GM13977 (cell line): ENCODE measurements around the gene ATOX1.

Experiments used
- DNase-seq: peaks from one replicate; pipeline ENCODE4 v3.0.0; 2012; ENCODE audit warnings: low spot score
- in situ Hi-C: fragments of 300-500 bp; cut with MboI; formaldehyde crosslinking; loops from one replicate; pipeline ENCODE4 v1.12.0; 2022; ENCODE audit warnings: low sequenced_read_pairs, low pct_unique_long_range_greater_than_20kb, mixed read lengths, inconsistent platforms; ENCODE audit not compliant: unreplicated experiment
- TF ChIP-seq, protein P1 (sequence below): IDR thresholded peaks from 2 replicates; pipeline ENCODE4 v1.5.1; 2012; ENCODE audit warnings: mild to moderate bottlenecking, control low read depth; ENCODE audit not compliant: insufficient read depth; ENCODE audit errors: extremely low read depth, missing control alignments

ATOX1 gene

DNA sequence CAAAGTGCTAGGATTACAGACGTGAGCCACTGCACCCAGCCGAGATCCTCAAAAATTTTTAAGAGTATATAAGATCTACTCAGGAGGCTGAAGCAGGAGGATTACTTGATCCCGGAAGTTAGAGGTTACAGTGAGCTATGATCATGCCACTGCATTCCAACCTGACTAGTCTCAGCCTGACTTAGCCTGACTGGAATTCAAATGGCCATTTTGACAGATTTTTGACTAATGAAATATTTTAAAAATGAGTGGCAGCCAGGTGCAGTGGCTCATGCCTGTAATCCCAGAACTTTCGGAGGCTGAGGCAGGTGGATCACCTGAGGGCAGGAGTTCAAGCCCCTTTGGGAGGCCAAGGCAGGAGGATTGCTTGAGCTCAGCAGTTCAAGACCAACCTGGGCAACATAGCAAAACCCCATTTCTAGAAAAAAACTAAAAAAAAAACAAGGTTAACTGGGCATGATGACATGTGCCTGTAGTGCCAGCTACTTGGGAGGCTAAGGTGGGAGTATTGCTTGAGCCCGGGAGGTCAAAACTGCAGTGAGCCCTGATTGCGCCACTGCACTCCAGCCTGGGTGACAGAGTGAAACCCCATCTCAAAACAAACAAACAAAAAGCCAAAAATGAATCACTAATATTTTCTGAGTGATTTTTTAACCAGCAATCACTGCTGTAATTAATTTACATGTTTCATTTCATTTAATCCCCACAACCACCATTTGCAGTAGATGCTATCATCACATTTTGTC, 16.6 kb downstream of the ATOX1 start:
- in situ Hi-C loops = loop anchor here (25.0 kb wide), 1 partner anchor 230 kb away; no protein-coding TSS in a partner anchor
- TF ChIP-seq, protein P1, sequence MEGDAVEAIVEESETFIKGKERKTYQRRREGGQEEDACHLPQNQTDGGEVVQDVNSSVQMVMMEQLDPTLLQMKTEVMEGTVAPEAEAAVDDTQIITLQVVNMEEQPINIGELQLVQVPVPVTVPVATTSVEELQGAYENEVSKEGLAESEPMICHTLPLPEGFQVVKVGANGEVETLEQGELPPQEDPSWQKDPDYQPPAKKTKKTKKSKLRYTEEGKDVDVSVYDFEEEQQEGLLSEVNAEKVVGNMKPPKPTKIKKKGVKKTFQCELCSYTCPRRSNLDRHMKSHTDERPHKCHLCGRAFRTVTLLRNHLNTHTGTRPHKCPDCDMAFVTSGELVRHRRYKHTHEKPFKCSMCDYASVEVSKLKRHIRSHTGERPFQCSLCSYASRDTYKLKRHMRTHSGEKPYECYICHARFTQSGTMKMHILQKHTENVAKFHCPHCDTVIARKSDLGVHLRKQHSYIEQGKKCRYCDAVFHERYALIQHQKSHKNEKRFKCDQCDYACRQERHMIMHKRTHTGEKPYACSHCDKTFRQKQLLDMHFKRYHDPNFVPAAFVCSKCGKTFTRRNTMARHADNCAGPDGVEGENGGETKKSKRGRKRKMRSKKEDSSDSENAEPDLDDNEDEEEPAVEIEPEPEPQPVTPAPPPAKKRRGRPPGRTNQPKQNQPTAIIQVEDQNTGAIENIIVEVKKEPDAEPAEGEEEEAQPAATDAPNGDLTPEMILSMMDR = no peak
- DNase-seq = no peak

DNA sequence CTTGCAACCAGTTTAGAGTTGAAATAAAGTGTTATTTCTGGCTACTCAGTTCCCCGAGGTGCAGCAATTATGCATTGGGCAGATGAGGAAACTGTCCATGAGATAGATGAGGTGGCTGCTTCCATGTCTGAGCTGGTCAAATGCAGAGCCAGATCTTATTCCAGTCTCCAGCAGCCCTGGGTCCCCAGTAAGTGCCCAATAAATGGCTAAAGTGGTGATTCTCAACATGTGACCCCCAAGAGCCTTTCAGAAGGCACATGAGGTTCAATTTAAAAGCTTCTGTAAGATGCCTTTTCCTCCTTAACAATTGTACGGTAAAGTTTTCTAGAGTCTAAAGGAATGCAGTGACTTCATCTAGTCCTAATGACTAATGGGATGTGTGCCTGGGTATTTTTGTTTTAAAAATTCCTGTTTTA, 17.5 kb downstream of the ATOX1 start:
- TF ChIP-seq, protein P1 = no peak
- no peak for DNase-seq
- in situ Hi-C loops = loop anchor here (25.0 kb wide), 1 partner anchor 229 kb away; no protein-coding TSS in a partner anchor

DNA sequence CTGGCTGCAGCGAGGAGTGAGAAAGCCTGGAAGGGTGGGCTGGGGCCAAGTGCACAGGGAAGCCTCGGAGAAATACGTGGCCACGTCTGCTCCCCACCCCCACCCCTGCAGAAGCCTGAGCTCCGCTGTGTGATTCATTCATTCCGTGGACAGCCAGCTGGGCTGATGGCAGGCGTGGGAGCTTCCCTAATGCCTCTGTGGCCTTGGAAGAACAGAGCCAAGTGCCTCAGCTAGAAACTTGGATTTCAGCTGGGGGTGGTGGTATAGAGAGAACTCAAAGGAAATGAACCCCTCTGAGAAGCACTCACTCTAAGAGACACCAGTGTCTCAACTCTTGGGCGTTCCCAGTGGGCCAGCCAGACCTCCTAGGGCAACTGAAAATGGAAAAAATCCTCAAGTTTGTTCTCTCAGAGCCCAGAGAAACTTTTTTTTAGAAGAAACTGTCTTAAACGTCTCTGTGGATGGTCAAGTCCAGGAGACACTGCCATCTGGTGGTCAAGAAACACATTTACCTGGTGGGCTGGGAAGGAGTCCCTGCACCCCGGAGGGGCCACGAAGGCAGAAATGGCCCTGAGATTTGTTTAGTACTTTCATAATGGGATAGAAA, 18.0 kb downstream of the ATOX1 start:
- peak; percentile 60 for DNase-seq
- TF ChIP-seq, protein P1 = peak; percentile 79
- in situ Hi-C loops = loop anchor here (25.0 kb wide), 1 partner anchor 228 kb away; no protein-coding TSS in a partner anchor

DNA sequence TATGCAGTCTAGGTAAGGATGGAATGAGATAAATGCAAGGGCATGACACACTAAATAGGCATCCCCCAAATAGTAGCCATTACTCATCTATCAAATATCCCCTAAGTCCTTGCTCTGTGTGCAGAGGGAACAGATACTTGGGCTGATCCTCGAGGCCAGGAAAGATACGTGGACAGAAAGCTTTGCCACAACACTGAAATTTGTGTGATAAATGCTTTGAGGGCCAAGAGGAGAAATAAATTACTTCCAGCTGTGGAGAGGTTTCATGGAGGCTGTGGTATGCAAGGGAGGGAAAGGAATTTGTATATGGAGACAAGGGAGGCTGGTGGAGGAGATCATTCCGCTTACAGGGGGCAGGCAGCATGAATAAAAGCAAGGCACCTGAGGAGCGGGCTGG, 18.5 kb downstream of the ATOX1 start:
- in situ Hi-C loops = loop anchor here (5.0 to 25.0 kb wide), 2 partner anchors 78 to 228 kb away; no protein-coding TSS in a partner anchor
- TF ChIP-seq, protein P1 = no peak
- no peak for DNase-seq

DNA sequence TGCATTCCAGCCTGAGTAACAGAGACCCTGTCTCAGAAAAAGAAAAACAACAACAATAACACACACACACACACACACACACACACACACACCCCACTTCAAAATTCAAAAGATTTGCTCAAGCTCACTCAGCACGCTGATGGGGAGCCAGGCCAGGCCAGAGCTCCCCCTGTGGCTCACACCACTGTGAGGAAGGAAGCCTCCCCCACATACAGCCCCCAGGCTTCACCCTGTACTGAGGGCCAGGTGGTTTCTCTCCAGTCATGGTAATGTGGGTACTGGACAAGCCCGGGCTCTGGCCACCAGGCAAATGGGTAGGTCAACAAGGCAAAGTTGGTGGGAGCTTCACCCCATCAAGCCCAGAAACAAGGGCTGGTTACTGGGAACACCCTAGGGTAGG, 19.0 kb downstream of the ATOX1 start:
- DNase-seq = no peak
- in situ Hi-C loops = loop anchor here (5.0 to 25.0 kb wide), 2 partner anchors 77 to 227 kb away; no protein-coding TSS in a partner anchor
- TF ChIP-seq, protein P1 = no peak

DNA sequence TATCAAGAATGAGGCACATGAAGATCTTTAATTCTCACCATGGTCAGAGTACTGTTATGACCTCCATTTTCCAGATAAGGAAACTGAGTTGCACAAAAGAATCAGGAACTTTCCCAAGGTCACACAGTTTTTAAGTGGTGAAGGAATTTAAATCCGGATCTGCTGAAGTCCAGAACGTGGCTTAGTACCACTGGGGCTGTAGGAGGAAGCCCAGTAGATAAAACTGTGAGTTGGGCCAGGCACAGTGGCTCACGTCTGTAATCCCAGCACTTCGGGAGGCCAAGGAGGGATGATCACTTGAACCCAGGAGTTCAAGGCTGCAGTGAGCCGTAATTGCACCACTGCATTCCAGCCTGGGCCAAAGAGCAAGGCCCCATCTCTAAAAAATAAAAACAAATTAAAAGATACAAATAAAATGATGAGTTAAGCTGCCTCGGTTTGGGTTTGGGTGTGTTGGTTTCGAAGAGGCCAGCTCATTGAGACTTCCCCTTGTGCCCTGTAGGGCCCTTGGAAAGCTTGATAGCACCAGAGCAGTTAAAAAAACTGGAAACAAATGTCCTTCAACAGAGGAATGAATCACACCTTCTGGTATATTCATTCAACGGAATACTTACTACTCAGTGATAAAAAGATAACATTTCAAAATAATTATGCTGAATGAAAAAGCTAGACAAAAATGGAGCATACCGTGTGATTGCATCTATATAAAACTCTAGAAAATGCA, 20.1 kb downstream of the ATOX1 start:
- in situ Hi-C loops = loop anchor here (5.0 to 25.0 kb wide), 2 partner anchors 76 to 226 kb away; no protein-coding TSS in a partner anchor
- TF ChIP-seq, protein P1 = no peak
- no peak for DNase-seq
